HG02763 (cell line): ENCODE data around the gene ADSS1.

Source experiments
- ATAC-seq: cut with Tn5 transposase; IDR thresholded peaks from one replicate; pipeline ENCODE4 v1.9.1; 2021; ENCODE audit warnings: mild to moderate bottlenecking, moderate library complexity; ENCODE audit not compliant: unreplicated experiment

Gene ADSS1

GRCh38 chr14:104791425-104791824, 67.4 kb downstream of the ADSS1 start:
- ATAC-seq = no peak

DNA sequence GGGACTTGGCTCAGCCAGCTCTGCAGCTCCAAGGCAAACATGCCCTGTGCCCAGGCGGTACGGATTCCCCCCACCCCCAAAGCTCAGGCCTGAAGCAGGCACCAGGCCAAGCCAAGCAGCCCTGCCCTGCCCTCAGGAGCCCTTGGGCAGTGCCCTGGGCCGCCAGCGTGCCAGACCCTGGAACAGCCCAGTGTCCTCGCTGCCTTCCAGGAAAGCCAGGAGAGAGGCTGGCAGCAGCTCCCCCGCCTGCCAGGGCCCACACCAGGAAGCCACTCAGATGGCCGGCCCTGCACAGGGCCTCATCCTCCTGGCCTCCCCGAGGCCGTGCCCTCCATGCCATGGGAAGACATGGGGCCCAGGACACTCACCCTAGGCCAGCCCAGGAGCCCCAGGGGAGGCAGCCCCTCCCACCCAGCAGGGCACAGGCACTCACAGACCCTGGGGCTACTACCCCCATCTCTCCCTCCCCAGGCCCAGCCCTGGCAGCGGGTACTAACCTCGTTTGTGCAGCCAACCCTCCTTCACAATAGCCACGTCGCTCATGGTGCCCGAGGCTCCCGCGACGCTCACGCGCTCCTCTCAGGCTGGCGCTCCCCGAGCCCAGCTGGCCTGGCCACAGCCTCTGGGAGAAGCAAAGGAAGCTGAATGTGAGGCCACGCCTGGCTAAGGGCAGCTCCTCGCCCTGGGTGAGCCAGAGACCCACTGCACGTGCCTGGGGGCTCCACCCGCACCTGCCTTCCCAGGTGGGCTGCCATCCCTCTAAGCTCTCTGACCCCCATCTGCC, 68.3 kb downstream of the ADSS1 start:
- no peak for ATAC-seq

GRCh38 chr14:104792945-104793702, 69.1 kb downstream of the ADSS1 start:
- ATAC-seq = no peak

GRCh38 chr14:104793703-104793959, 69.6 kb downstream of the ADSS1 start:
- ATAC-seq = no peak

GRCh38 chr14:104794099-104794498, 70.1 kb downstream of the ADSS1 start:
- no peak for ATAC-seq

GRCh38 chr14:104794631-104794992, 70.6 kb downstream of the ADSS1 start:
- no peak for ATAC-seq

- ATAC-seq = peak; percentile 30
These were observed 71.2 kb downstream of the ADSS1 start, which contains the start of gene AKT1 for GRCh38 chr14:104794993-104795780. AKT1 (minus strand) TSS chr14:104795748; CDS start chr14:104792643, 3,105 bp downstream.

GRCh38 chr14:104795781-104796686, 72.0 kb downstream of the ADSS1 start:
- ATAC-seq = no peak

GRCh38 chr14:104796687-104797081, 72.7 kb downstream of the ADSS1 start:
- ATAC-seq = no peak
